NCI-H128 (cell line): ENCODE results near the gene IL17C.

Experiments
- DNase-seq: peaks from one replicate; lab custom pipeline; 2025; ENCODE audit not compliant: unreplicated experiment; lab: John Stamatoyannopoulos, UW

IL17C gene

GRCh38 chr16:88684569-88685155, 46.3 kb downstream of the IL17C start:
- DNase-seq = no peak

DNA sequence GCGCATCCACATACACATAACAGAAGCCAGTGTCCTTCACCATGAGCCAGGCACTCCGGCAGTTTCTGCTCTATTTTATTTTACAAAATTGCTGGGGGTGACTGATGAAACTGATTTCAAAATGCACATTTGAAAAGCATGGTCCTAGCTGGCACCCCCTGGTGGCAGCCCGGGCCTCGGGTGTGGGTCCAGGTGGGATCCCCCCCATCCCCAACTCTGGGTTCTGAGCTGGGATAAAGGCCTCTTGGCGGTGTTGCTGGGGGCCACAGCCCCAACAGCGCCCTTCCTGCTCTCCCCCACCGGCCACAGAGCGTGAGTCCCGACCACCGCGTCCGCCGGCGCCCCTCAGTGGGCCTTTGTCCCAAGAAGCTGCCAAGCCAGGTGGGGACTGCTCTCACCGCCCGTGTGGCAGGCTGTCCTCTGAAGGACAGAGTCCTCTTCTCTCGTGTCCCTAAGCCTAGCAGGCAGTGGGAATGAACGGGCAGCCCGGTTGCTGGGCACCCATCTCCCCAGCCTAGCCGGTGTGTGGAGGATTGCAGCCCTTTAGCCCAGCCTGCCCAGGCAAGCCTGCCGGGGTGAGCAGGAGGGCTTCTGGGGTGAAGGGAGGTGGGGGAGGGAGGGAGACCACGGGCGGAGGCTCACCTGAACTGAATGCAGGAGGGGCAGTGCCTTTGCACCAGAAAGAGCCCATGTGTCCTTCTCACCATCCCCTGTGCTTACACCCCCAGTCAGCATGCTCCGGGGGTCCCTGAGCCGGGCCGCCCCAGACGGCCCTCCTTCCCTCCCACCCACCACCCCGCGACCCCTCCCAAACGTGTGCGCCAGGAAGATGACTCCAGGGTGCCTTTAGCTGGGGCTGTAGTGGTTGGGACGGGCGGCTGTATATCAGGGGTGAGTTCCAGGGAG, 47.0 kb downstream of the IL17C start:
- no peak for DNase-seq

DNA sequence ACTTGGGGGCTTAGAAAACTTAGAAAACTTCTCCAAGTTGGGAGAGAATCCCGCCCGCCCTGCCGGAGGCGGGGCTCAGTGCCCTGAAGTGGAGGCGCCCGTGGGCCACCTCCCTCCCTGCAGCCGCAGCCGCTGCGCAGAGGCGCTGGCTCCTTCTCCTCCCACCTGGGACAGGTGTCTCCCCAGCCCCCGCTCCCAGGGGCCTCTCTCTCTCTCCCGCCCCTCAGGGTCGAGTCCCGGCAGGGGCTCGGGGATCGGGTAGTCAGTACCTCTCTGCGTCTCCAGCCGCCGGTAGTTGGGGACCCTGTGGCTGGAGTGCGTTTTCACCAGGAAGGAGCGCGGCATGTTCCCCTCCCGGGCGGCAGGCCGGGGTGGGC, 47.7 kb downstream of the IL17C start:
- no peak for DNase-seq

GRCh38 chr16:88686439-88687253, 48.3 kb downstream of the IL17C start, which contains the start of gene SNAI3:
SNAI3 (minus strand) TSS chr16:88686507; CDS start chr16:88686406, 101 bp downstream.
- peak; percentile 23 for DNase-seq

DNA sequence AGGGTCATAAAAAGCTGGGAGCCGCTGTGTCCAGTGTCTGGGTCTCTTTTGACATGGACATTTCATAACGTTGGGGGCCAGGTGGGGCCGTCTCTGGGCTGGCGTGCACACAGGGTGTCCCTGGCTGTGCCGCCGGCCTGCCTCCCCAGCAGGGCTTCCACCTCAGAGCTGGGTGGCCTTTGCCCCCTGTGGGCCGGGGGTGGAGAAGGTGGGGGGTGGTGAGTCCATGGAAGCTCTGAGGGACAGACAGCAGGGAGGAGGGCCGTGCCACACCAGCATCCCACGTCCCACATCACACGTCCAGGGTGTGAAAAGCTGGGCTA, 48.8 kb downstream of the IL17C start:
- no peak for DNase-seq

GRCh38 chr16:88687676-88688012, 49.3 kb downstream of the IL17C start:
- no peak for DNase-seq

DNA sequence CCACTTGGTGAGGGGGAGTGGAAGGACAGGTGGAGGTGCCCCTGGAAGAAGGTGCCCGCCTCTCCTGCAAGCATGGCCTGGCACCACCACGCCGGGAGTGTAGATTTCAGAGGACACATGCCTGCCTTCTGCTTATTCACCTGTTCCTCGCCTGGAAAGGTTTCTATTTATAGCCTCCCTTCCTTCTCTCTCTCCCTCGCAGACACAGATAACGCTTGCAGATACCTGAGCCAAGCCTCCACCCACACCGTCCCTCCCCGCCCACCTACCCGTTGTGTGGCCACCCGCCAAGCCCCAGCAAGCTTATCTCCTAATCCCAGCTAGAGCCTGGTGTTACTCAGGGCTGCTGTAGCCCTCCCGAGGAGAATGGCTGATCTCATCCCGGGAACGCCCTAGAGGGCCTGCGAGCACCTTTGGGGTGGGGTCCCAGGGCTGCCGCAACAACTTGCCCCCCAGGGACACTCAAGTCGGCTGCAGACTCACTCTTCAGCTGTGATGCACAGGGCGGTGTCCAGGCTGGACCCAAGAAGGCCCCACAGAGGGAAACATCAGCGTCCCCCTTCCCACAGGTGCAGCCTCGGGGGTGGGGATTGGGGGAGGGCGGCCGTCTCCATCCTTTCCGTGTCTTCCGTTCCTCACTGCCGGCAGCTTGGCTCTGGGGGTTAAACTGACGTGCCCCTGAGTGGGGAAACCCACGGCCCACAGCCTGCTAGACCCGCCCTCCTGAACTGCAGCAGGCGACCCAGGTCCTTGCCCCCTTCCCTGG, 49.8 kb downstream of the IL17C start:
- no peak for DNase-seq
